Heart right ventricle (tissue), 16 donors: ENCODE data around the gene PDE3B. TPM values are rescaled to one million over a fixed set of nuclear protein-coding genes. Genes with fewer than 3 reads are reported as not detected.

Source experiments
- ATAC-seq, 8 donors: fragments of 200-7000 bp; cut with Tn5 transposase; one replicate each; pipeline ENCODE4 v1.9.1; 2020; ENCODE audit warnings: mild to moderate bottlenecking in 8 of 8, moderate library complexity in 8 of 8, moderate number of reproducible peaks in 1 of 8
- DNase-seq, 2 donors: peaks; one replicate each; pipeline ENCODE4 v3.0.0-alpha.2; 2020
- H3K27ac ChIP-seq, 10 donors: fragments of 200-600 bp; sonication (generic) in 2 of 10; one replicate each; pipeline versions ENCODE4 v1.5.0 to v1.8.0; 2020 to 2022; ENCODE audit warnings: mild to moderate bottlenecking in 3 of 10
- H3K27me3 ChIP-seq, 7 donors: fragments of 200-600 bp; one replicate each; pipeline ENCODE4 v1.8.0; 2021 to 2022; ENCODE audit warnings: mild to moderate bottlenecking in 2 of 7
- H3K36me3 ChIP-seq, 9 donors: fragments of 200-600 bp; sonication (generic) in 1 of 9; one replicate each; pipeline versions ENCODE4 v1.5.0 to v1.8.0; 2020 to 2022; ENCODE audit warnings: mild to moderate bottlenecking in 2 of 9
- H3K4me1 ChIP-seq, 9 donors: fragments of 200-600 bp; sonication (generic) in 1 of 9; one replicate each; pipeline versions ENCODE4 v1.5.0 to v1.8.0; 2020 to 2022; ENCODE audit warnings: mild to moderate bottlenecking in 4 of 9
- H3K4me3 ChIP-seq, 10 donors: fragments of 200-600 bp; sonication (generic) in 2 of 10; one replicate each; pipeline versions ENCODE4 v1.5.0 to v1.8.0; 2020 to 2022; ENCODE audit warnings: mild to moderate bottlenecking in 7 of 10, moderate library complexity in 2 of 10
- H3K9me3 ChIP-seq, 11 donors: fragments of 200-600 bp in 10 of 11; sonication (generic) in 2 of 11; one replicate each; pipeline versions ENCODE4 v1.5.0 to v1.8.0; 2013 to 2022; ENCODE audit warnings: mild to moderate bottlenecking in 2 of 11, control low read depth in 1 of 11, moderate library complexity in 1 of 11
- CTCF ChIP-seq, 9 donors: fragments of 200-600 bp; sonication (generic) in 2 of 9; IDR thresholded peaks; one replicate each; pipeline versions ENCODE4 v1.5.0 to v1.8.0; 2021 to 2022; ENCODE audit warnings: antibody characterized with exemption in 9 of 9, mild to moderate bottlenecking in 5 of 9, moderate library complexity in 1 of 9
- WGBS, 2 donors: extraction: QIAGEN DNeasy Blood & Tissue Kit; methylation state at CpG; one replicate each; pipeline ENCODE4 v1.1.7; 2013; ENCODE audit warnings: inconsistent platforms in 1 of 2; 5-methylcytosine and 5-hydroxymethylcytosine counted together
- intact Hi-C, 10 donors: fragments of 100-400 bp; cut with DNase I; formaldehyde crosslinking; loops; one replicate each; pipeline versions ENCODE4 v1.11.1 to v1.14.2; 2022
- polyA plus RNA-seq, 2 donors: library from polyadenylated mRNA; stranded (reverse); fragments of 200-250 nt; gene quantifications; one replicate each; pipeline ENCODE4 v1.2.3, GENCODE V29; 2013
- total RNA-seq, 10 donors: library from RNA; stranded (reverse); fragmentation: NEBNext Ultra II Directional in 3 of 10; extraction: Animal tissue kit (Norgen Biotek cat#: 25700) in 3 of 10; gene quantifications; one replicate each; pipeline versions ENCODE4 v1.2.1 to v1.2.4, GENCODE V29; 2021 to 2023
- donor health status: Arrhythmogenic right ventricular cardiomyopathy.
- donor health status: ischemic (EF 13 %, LVEDD 7.1; RV severe dilation, severe dysfunction).
- donor health status: healthy with polysubstance abuse.
- donor health status: DM: no; HTN: yes; CAD: no.
- donor health status: DM: no; HTN: no; CAD: no.
- donor health status: ischemic (EF 25% LVEDD 6.9; RV normal size, moderate dysfunction).
- donor health status: ischemic (EF 25% LVEDD 5.7; RV mildly dilated, moderate dysfunction).
- donor health status: healthy.
- donor health status: DM: yes; HTN: yes; CAD: no.
- donor health status: Ischemic cardiomyopathy.
- donor health status: ischemic (EF 35%, LVEDD 5.7; RV mildly dilated, moderate dysfunction).
- donor health status: nonischemic (EF 11% LVEDD 7.7; RV severe dilation, severe dysfunction).
- donor health status: DM: yes; HTN: yes; CAD: no.
- donor health status: PGD.
- donor health status: ischemic (EF 29% LVEDD 5.4; RV normal size, mild dysfunction).
- donor health status: nonischemic (EF 23%, LVEDD 6.1; RV moderate dilation, normal function).

The PDE3B gene
- total and polyA plus RNA-seq, 12 donors, result 1.3 to 14.2 (median 9.0) TPM

DNA sequence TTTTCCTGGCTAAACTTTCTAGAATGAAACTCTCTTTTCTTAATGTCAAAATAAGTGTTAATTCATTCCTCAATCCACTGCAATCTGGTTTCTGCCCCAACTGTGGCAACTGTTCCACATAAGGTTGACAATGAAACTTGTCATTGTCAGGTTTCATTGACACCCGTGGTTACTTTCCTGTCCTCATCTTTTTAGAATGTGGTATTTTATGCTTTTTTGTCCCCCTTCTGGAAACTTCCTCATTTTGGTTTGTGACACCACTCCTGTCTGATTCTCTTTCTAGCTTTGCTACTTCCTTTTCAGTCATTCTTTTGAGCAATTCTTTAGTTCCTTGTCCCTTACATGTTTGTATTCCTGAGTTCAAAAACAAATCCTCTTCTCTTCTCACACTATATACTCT is 7.5 kb upstream of the PDE3B start:
- DNase-seq, result no peak
- no peaks in the 10 kb centered on the region for H3K36me3 ChIP-seq
- peak in 1 of 8 donors; percentile 31 for ATAC-seq
- intact Hi-C loops, result no loop called here
- 73 to 80% methylated on average over 1 of the region's 1 CpG for WGBS, 2 donors
- H3K4me1 ChIP-seq, result peaks cover 0 to 32% (median 0%) of the 10 kb centered on the region in 9 donors
- no peak for TF ChIP-seq CTCF (IDR thresholded peaks at IDR 0.05)
- no peak overlapping the region for H3K4me3 ChIP-seq
- H3K27ac ChIP-seq, result peak overlapping the region in 1 of 10 donors; percentile 72
- H3K9me3 ChIP-seq, result no peaks in the 10 kb centered on the region
- peaks cover 0 to 5% (median 0%) of the 10 kb centered on the region in 7 donors for H3K27me3 ChIP-seq

GRCh38 chr11:14637868-14638409 is 5.7 kb upstream of the PDE3B start:
- no peak for DNase-seq
- Histone ChIP-seq H3K27me3 (peaks cover 0 to 5% (median 0%) of the 10 kb centered on the region in 7 donors), H3K27ac (no peak overlapping the region), H3K36me3 (no peaks in the 10 kb centered on the region), H3K4me3 (no peak overlapping the region), H3K4me1 (peaks cover 0 to 39% (median 0%) of the 10 kb centered on the region in 9 donors), H3K9me3 (no peaks in the 10 kb centered on the region)
- ATAC-seq, result no peak
- intact Hi-C loops, result no loop called here
- WGBS, 2 donors, result 83 to 84% methylated on average over 5 of the region's 5 CpGs
- TF ChIP-seq CTCF (IDR thresholded peaks at IDR 0.05), result no peak

- Histone ChIP-seq H3K27me3 (peaks cover 0 to 6% (median 0%) of the 10 kb centered on the region in 7 donors), H3K36me3 (no peaks in the 10 kb centered on the region), H3K4me1 (peaks cover 0 to 39% (median 0%) of the 10 kb centered on the region in 9 donors), H3K4me3 (no peak overlapping the region), H3K9me3 (no peaks in the 10 kb centered on the region), H3K27ac (no peak overlapping the region)
- TF ChIP-seq CTCF (IDR thresholded peaks at IDR 0.05), result no peak
- WGBS, 2 donors, result 63 to 81% methylated on average over 4 of the region's 4 CpGs
- intact Hi-C loops, result no loop called here
- DNase-seq (no peak), ATAC-seq (no peak)
Measured at GRCh38 chr11:14638561-14638960, 5.0 kb upstream of the PDE3B start.

GRCh38 chr11:14641801-14642200 is 1.8 kb upstream of the PDE3B start:
- H3K4me3 ChIP-seq, result no peak overlapping the region

More at GRCh38 chr11:14641801-14642200, 1.8 kb upstream of the PDE3B start:
- Histone ChIP-seq H3K4me1 (peaks cover 0 to 25% (median 5%) of the 10 kb centered on the region in 9 donors), H3K27ac (no peak overlapping the region), H3K36me3 (no peaks in the 10 kb centered on the region), H3K9me3 (no peaks in the 10 kb centered on the region), H3K27me3 (peaks cover 0 to 13% (median 3%) of the 10 kb centered on the region in 7 donors)
- no peak for ATAC-seq
- intact Hi-C loops, result loop anchor here in 8 of 10 donors (5.0 to 10.0 kb wide), 8 partner anchors 87 to 263 kb away; partner anchors contain the start of gene CYP2R1 (in 3 of the 8)
- TF ChIP-seq CTCF (IDR thresholded peaks at IDR 0.05), result no peak
- WGBS, 2 donors, result 92 to 96% methylated on average over 4 of the region's 4 CpGs
- no peak for DNase-seq
